Activated CD4-positive, alpha-beta T cell treated with anti-CD3 and anti-CD28 coated beads for 4 hours (primary cell): ENCODE results near the gene ADAMTSL4.

Experiments used
- DNase-seq, 2 donors: peaks; one replicate each; pipeline ENCODE4 v3.0.0-alpha.2; 2020

The ADAMTSL4 gene

DNA sequence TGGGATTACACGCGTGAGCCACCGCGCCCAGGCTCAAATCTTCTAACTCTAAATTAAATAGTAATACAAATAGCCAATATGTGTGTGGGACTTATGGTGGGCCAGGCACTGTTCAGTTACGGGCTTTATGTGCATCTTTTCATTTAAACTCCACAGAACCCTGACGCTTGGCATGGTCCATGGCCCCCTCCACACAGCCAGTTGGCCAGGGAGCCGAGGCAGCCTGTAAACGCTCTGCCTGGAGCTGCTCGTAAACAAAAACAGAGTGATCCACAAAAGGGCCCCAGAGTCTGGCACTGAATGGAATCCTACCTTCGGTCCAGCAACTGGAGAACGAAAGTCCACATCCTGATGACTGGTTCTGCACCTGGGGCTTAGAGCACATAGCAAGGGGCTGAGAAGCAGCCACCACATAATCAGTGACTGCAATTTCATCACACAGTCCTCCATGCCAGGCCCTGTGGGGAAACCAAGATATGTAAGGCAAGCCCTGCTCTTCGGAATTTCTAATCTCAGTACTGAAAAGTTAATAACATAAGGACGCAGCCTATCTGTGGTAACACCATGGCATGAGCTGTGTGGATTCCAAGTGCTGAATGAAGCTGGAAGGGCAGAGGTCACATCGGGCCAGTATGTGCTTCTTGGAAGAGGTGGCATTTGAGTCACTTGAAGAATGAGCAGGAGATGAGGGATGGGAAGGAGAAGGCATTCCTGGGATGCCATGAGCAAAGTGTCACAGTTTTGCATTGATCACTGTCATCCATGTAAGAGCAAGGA is 13.5 kb upstream of the ADAMTSL4 start:
- no peak for DNase-seq

DNA sequence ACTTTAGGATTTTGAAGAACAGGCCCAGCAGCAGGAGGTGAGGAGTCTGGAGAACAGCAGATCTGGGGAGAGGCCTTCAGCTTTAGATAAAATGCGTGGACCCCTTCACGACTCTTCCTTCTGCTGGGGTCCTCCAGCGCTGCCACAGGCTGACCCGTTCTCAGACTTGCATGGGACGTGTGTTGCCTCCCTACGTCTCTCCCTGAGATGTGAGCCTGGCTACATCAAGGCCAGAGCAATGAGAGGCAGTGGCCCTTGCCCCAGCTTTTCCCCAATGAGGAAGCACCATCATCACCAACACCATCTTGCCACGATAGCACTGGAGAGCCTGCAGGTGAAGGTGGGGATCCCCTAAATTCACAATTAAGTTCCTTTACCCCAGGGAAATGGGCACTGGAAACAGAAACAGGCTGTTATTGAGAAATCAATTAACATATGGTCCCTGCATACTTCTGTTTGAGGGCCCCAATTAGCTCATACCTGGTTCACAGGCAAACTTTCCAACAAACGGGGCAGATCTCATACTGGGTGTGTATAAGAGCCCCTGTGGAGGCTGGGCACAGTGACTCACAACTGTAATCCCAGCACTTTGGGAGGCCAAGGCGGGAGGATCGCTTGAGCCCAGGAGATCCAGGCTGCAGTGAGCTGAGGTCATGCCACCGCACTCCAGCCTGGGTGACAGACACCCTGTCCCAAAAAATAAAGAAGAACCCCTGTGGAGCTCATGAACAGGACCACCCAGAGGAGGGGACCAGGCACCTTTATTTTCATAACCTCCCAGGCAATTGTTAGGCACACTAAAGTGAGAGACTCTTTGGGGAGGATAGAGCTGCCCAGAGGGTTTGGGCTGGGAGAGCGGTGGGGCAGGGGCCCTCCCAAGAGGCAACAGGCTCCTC is 12.1 kb upstream of the ADAMTSL4 start:
- no peak for DNase-seq

DNA sequence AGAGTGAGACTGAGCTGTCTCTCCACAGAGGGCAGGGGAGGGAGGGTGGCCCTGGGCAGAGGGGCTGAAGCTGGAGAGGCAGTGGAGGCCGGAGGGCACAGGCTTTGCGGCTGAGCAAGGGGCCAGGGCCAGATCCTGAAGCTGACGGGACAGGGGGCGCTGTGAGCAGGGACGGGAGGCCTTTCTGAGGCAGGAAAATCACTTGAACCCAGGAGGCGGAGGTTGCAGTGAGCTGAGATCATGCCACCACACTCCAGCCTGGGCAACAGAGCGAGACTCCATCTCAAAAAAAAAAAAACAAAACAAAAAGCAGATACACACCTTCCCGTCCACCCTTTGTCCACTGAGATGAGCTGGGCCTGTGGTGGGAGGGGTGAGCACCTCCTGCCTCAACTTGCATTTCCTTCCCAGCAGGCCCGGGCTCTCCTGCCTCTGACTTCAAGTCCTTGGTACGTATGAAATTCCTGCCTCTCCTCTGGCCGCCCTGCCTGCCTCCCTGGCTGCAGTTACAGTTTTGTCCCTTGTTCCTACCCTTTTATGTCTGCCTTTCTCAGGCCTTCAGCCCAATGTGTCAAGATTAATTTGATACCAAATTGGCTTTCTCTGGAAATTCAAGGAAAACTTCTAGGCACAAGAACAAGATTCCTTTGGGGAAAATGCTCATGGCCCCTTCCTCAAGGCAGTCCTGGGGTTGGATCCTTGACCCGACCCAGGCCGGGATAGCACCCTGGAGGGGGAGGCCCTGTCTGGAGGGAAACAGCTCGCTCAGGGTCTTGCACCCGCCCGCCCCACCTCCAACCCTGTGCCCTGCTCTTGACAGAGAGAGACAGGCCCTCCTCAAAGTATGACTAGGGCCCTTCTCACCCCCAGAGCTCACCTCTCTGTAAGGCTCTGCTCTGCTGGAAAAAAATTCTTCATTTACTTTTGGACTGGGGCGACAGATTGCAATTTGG is 11.2 kb upstream of the ADAMTSL4 start:
- no peak for DNase-seq

DNA sequence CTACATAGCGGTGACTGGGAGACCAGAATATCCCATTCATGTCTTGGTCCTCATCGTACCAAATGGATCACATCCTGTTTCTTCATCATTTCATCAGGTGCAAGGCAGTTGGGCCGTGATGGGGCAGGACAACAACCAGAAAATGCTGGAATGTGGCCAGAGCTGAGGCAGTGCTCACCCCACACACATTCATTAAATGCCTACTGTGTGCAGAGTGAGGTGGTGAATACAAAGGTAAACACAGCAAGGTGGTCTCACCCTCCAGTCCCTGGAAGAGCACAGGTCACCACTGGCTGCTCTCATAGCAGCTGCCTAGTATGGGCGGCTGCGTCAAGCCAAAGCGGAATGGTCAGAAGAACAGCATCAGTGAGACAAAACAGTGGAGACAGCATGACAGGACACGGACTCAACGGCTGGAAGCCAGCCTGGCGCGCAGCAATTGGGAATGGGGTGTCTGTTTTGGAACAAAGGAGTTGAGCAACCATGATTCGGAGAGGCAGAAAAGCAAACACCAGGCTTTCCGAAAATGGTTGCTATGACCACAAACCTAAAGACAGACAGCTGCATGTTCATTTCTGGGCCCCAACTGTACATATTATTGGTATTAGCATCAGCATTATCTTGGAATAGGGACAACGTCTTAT is 5.6 kb upstream of the ADAMTSL4 start:
- DNase-seq, result no peak

DNA sequence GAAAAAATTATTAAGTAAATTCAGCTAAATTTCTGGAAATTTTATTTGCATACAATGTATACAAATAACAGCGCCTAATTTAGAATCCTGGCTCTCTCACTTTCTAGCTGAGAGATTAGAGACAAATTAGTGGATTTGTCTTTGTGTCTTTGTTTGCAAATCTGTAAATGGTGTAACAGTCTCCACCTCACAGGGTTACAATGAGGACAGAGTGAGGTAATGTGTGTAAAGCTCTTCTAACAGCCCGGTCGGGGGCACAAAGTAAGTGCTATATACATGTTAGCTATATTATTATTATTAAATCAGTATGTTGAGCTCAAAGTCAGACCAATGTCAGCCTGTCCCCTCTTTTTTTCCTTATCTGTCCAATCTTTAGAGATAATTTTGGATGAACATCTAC is 5.0 kb upstream of the ADAMTSL4 start:
- DNase-seq, result no peak

DNA sequence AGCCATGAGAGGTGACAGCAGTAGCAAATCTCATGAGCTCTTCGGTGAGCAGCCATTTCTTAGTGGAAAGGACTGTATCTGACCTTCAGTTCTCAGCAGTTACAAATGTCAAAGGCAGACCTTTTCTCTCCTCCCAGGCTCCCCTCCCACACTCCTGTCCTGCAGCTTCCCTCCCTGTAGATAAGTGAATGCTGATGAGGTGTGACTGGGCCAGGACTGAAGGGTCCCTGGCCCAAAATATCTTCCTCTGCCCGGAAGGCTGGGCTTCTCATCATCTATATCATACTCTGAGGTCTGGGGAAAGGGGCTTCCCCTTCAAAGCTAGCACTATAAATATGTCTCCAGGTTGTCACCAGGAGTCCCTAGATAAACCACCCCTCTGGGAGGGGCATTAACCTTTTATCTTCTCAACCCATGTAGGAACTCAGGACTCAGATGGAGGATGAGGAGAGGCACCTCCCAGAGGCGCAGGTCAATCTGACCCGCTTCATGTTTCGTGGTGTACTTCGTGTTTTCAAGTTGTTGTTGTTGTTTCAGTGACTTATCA is 3.6 kb upstream of the ADAMTSL4 start:
- no peak for DNase-seq

DNA sequence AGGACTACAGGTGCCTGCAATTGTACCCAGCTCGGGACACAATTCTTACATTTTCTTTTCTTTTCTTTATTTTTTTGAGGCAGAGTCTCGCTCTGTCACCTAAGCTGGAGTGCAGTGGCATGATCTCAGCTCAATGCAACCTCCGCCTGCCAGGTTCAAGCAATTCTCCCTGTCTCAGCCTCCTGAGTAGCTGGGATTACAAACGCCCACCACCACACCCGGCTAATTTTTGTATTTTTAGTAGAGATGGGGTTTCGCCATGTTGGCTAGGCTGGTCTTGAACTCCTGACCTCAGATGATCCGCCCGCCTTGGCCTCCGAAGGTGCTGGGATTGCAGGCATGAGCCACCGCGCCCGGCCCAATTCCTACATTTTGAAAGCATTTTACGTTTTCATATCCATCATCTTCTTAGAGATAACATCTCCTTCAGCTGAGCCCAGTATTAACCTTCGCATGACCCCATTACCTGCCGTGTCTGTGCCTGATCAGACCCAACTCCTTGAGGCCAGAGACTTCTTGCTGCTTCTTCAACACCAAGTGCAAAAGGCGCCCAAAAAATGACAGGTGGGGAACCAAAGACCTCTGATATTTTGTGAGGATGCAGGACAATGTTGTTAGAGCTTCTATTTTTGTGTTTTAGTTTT is 2.8 kb upstream of the ADAMTSL4 start:
- no peak for DNase-seq

DNA sequence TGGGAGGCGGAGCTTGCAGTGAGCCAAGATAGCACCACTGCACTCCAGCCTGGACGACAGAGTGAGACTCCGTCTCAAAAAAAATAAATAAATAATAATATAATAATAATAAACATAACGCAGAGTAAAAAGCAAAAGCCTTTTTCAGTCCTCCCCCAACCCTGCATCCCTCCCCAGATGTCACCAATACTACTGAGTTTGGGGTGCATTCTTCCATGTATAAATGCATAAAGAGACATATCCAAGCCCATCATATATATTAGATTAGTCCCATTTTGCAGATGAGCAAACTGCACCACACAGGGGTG is 930 bp upstream of the ADAMTSL4 start:
- DNase-seq, result no peak

DNA sequence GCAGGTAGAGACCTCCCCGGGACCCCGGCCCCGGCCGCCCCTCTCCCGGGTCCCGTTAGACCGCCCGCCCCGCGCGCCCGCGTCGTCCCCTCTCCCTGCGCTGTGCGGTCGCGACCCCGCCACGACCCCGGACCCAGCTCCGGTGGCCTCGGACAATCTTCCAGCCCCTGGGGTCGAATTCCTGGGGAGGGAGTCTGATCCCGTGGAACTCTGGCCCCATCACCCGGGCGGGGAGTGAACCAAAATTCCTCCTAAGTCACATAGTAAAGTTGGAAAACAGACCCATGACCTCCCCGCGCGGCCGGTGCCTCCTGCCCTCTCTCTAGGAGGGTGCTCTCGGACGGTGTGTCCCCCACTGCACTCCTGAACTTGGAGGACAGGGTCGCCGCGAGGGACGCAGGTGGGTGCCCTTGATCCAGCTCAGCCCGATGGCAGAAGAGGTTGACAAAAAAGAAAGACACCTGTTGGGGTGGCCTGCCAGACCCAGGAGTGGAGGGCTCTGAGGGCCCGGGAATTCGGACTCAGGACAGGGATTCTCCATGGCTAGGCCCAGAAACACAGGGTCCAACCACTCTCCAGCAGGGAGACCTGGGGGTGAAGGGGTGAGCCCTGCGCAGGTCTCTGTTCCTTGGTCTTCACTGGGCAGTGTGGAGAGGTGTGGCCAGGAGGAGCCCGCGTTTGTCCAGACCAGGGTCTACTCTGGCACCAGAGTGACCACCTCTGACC is 451 bp downstream of the ADAMTSL4 start:
- no peak for DNase-seq

DNA sequence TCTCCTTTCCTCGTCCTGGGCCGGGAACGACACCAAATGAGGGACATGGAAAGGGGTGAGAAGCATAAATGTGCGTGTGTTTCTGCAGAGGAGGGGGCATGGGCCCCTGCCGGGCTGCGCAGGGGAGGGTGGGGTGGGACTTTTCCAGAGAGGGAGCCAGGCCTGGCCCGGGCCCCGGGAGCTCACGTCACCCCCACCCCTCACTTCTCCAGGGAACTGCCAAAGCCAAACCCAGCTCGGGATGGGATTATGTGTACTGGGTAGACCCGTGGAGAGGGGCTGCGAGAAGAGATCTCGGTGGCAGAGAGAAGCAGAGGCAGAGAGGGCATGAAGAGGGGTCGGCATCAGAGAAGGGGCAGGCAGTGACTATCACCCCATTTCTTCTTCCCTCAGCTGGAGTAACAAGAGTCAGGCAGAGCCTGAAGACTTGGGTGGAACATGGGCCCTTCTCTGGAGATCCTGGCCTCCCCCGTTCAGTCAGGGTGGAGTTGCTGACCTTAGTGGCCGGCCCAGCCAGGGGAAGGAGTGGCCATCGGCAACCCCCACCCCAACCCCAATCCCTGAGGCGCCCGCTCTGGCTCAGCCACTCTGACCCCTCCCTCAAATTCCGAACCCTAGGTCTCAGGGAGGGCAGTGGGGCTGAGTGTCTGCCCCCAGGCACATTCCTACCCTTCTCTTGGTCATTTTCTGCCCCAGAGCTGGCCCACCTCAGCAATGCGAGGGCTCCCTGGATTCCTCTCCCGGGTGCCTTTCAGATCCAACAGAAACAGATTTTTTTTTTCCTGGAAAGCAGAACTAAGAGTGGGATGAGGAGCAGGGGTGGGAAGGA is 1.2 kb downstream of the ADAMTSL4 start:
- DNase-seq, result no peak

DNA sequence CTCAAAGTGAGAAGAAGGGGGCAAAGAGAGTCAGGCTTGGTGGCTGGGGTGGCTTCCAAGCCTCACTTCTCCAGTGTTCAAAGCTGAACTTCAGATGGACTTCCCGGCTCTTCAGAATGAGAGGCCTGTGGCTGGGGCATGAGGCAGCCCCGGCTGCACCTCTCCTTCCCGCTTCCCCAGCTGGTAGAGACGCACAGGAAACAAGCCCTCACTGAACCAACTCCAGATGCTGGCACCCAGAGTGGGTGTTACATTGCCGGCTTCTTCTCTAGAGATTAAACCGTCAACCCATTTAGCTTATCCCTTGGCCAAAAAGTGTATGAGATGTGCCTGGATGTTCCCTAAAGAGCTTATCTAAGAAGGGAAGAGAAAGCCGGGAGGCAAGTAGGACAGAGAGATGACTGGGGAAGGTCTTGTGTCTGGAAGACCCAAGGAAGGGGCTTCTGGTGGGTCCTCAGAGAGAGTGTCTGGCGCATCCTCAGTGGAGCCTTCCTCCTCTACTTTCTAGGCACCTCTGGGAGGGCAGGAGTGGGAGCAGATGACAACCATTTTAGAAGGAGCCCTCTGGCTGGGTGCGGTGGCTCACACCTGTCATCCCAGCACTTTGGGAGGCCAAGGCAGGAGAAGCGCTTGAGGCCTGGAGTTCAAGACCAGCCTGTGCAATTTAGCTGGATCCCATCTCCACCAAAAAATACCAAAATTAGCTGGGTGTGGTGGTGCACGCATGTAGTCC is 2.0 kb downstream of the ADAMTSL4 start:
- DNase-seq, result no peak

DNA sequence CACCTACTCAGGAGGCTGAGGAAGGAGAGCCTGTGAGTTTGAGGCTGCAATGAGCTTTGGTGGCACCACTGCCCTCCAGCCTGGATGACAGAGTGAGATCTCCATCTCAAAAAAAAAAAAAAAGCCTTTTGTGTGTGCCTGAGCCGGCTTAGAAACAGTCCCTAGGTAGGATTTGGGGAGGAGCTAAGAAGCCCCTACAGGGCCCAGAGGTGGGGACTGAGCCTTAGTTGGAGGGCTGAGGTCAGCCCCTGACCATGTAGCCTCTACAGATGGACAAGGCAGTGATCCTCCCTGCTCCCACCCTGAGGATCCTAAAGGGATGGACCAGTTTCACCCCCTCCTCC is 2.5 kb downstream of the ADAMTSL4 start:
- DNase-seq, result no peak

DNA sequence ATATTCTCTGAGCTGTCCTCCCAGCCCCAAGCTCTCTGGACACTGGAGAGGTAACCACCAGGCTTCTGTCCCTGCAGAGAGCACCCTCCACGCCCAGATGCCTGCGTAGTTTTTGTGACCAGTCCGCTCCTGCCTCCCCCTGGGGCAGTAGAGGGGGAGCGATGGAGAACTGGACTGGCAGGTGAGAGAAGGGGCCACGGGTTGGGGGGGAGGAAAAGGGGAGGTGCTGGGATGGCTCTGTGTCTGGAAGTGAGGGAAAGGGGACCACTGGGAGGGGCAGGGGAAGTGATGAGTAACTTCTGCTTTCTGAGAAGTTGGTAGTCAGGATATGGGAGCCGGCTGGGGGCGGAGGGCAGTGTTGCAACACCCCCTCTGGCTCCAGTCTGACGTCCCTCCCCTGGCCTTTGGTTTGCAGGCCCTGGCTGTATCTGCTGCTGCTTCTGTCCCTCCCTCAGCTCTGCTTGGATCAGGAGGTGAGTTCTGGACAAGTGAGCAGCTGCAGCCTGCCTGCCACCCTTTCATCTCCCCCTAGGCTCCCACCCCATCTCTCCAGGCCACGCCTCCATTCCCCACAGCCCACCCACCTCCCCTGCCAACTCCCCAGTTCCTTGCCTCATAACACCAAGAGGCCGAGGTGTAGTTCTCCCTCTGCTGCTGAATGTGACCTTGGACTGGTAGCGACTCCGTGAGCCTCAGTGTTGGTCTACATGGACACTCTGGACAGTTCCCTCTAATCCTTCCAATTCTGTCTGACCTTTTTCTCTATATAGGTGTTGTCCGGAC is 3.1 kb downstream of the ADAMTSL4 start:
- no peak for DNase-seq

DNA sequence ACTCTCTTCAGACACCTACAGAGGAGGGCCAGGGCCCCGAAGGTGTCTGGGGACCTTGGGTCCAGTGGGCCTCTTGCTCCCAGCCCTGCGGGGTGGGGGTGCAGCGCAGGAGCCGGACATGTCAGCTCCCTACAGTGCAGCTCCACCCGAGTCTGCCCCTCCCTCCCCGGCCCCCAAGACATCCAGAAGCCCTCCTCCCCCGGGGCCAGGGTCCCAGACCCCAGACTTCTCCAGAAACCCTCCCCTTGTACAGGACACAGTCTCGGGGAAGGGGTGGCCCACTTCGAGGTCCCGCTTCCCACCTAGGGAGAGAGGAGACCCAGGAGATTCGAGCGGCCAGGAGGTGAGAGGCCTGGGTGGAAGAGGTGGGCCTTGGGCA is 3.7 kb downstream of the ADAMTSL4 start:
- DNase-seq, result no peak

DNA sequence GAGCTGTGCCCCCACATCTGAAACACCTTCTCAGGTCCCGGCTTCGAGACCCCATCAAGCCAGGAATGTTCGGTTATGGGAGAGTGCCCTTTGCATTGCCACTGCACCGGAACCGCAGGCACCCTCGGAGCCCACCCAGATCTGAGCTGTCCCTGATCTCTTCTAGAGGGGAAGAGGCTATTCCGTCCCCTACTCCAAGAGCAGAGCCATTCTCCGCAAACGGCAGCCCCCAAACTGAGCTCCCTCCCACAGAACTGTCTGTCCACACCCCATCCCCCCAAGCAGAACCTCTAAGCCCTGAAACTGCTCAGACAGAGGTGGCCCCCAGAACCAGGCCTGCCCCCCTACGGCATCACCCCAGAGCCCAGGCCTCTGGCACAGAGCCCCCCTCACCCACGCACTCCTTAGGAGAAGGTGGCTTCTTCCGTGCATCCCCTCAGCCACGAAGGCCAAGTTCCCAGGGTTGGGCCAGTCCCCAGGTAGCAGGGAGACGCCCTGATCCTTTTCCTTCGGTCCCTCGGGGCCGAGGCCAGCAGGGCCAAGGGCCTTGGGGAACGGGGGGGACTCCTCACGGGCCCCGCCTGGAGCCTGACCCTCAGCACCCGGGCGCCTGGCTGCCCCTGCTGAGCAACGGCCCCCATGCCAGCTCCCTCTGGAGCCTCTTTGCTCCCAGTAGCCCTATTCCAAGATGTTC is 4.3 kb downstream of the ADAMTSL4 start:
- DNase-seq, result no peak

DNA sequence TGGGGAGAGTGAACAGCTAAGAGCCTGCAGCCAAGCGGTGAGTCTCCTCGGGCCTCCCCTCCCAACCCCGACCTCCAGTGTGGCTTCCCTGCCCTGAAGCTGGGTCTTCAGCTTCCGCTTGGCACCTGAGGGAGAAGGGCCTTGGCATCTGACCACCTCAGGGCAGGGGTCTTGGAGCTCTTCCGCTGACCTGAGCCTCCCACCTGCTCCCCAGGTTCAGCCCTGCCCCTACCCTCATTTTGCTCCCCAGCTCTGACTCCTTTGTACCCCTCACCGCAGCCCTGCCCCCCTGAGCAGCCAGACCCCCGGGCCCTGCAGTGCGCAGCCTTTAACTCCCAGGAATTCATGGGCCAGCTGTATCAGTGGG is 4.9 kb downstream of the ADAMTSL4 start:
- no peak for DNase-seq

DNA sequence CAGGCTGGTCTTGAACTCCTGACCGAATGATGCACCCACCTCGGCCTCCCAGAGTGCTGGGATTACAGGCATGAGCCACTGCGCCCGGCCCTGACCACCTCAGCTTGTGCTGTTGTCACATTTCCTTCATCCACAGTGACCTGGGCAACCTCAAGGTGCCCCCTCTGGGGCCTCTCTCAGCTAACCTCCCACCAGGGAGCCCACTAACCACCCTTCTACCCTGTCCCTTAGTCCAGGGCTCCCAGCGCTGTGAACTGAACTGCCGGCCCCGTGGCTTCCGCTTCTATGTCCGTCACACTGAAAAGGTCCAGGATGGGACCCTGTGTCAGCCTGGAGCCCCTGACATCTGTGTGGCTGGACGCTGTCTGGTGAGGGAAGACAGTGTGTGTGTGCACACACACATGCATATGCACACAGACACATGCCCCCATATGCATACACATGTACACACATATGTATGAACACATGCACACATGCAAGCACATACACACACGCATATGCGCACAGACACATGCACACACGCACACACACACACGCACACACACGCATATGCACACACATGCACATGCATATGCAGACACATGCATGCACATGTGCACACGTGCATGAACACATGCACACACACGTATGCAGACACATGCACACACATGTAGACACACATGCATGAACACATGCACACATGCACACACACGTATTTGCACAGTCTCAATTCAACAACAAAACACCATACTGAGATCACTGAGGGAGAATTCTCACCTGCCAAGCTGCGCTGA is 6.2 kb downstream of the ADAMTSL4 start:
- DNase-seq, result no peak
